ENCODE data around the gene TGM6. TPM values are rescaled to one million over a fixed set of nuclear protein-coding genes. Genes with fewer than 3 reads are reported as not detected.

TGM6 gene
- total and polyA plus RNA-seq, 7 experiments from 2014 or later = not detected

- Mint-ChIP-seq H3K9me3 (no peaks in the 10 kb centered on the region), H3K4me3 (no peak overlapping the region), H3K4me1 (peaks cover 0 to 5% (median 0%) of the 10 kb centered on the region in 7 donors), H3K27ac (no peak overlapping the region), H3K27me3 (peaks cover 0 to 1% (median 0%) of the 10 kb centered on the region in 5 donors), H3K36me3 (peaks cover 5 to 23% (median 14%) of the 10 kb centered on the region in 5 donors)
- no peak overlapping the region for H3K4me3 ChIP-seq (ENCODE audit: low read length)
- no peaks in the 10 kb centered on the region for H3K27me3 ChIP-seq (ENCODE audit: control insufficient read depth in 2 of 2, insufficient read depth in 2 of 2, low read length in 2 of 2)
- no peaks in the 10 kb centered on the region for H3K9me3 ChIP-seq (ENCODE audit: control insufficient read depth in 2 of 3, low read length in 3 of 3)
- H3K4me1 ChIP-seq (ENCODE audit: control insufficient read depth in 2 of 2, insufficient read depth in 2 of 2, low read length in 2 of 2) = no peaks in the 10 kb centered on the region
- ChIA-PET POLR2A (no interaction called here), CTCF (interaction anchor here (0.6 to 0.7 kb wide), 2 partner anchors 23 to 893 kb away, joined by 3 to 4 read pairs; no protein-coding TSS in a partner anchor)
- intact Hi-C loops (cut with micrococcal nuclease) = no loop called here
- DNase-seq (no peak), ATAC-seq (no peak)
- peaks cover 4 to 24% (median 6%) of the 10 kb centered on the region in 3 experiments for H3K36me3 ChIP-seq (ENCODE audit: control insufficient read depth in 2 of 3, insufficient read depth in 3 of 3, low read length in 3 of 3)
- no peak overlapping the region for H3K27ac ChIP-seq (ENCODE audit: low read depth, low read length)
Measured at GRCh38 chr20:2455771-2456497, 75.2 kb downstream of the TGM6 start.

- CTCF ChIA-PET = no interaction called here
- Histone ChIP-seq H3K4me1 (ENCODE audit: control insufficient read depth in 2 of 2, insufficient read depth in 2 of 2, low read length in 2 of 2) (no peaks in the 10 kb centered on the region), H3K27ac (ENCODE audit: low read depth, low read length) (no peak overlapping the region), H3K4me3 (ENCODE audit: low read length) (no peak overlapping the region), H3K36me3 (ENCODE audit: control insufficient read depth in 2 of 3, insufficient read depth in 3 of 3, low read length in 3 of 3) (peaks cover 29 to 55% (median 36%) of the 10 kb centered on the region in 3 experiments), H3K9me3 (ENCODE audit: control insufficient read depth in 2 of 3, low read length in 3 of 3) (no peaks in the 10 kb centered on the region), H3K27me3 (ENCODE audit: control insufficient read depth in 2 of 2, insufficient read depth in 2 of 2, low read length in 2 of 2) (no peaks in the 10 kb centered on the region)
- Mint-ChIP-seq H3K9me3 (no peaks in the 10 kb centered on the region), H3K4me3 (no peak overlapping the region), H3K27ac (peak overlapping the region in 1 of 9 donors; percentile 19), H3K4me1 (peaks cover 0 to 7% (median 0%) of the 10 kb centered on the region in 7 donors), H3K36me3 (peaks cover 10 to 50% (median 34%) of the 10 kb centered on the region in 5 donors), H3K27me3 (no peaks in the 10 kb centered on the region)
- DNase-seq (no peak), ATAC-seq (no peak)
- intact Hi-C loops (cut with micrococcal nuclease) = no loop called here
- POLR2A ChIA-PET = interaction anchor here (0.5 to 1.3 kb wide), 2 partner anchors 11 to 361 kb away, joined by 3 to 4 read pairs; partner anchors contain the start of gene SNRPB
Measured at GRCh38 chr20:2458919-2459499, 78.3 kb downstream of the TGM6 start.

- Mint-ChIP-seq H3K36me3 (peaks cover 10 to 52% (median 38%) of the 10 kb centered on the region in 5 donors), H3K27ac (peak overlapping the region in 2 of 9 donors; percentile 15 to 82), H3K4me3 (no peak overlapping the region), H3K27me3 (no peaks in the 10 kb centered on the region), H3K4me1 (peaks cover 0 to 8% (median 0%) of the 10 kb centered on the region in 7 donors), H3K9me3 (no peaks in the 10 kb centered on the region)
- no peaks in the 10 kb centered on the region for H3K4me1 ChIP-seq (ENCODE audit: control insufficient read depth in 2 of 2, insufficient read depth in 2 of 2, low read length in 2 of 2)
- intact Hi-C loops (cut with micrococcal nuclease) = loop anchor here in 1 of 2 donors (10.0 kb wide), 1 partner anchor 1625 kb away; the partner anchor contains the start of gene FAM110A
- no peak for DNase-seq
- no peak overlapping the region for H3K4me3 ChIP-seq (ENCODE audit: low read length)
- POLR2A ChIA-PET = interaction anchor here (1.0 to 1.3 kb wide), 2 partner anchors 10 kb away, joined by 4 to 6 read pairs; partner anchors contain the start of gene SNRPB
- peaks cover 31 to 66% (median 43%) of the 10 kb centered on the region in 3 experiments for H3K36me3 ChIP-seq (ENCODE audit: control insufficient read depth in 2 of 3, insufficient read depth in 3 of 3, low read length in 3 of 3)
- no peaks in the 10 kb centered on the region for H3K9me3 ChIP-seq (ENCODE audit: control insufficient read depth in 2 of 3, low read length in 3 of 3)
- no peaks in the 10 kb centered on the region for H3K27me3 ChIP-seq (ENCODE audit: control insufficient read depth in 2 of 2, insufficient read depth in 2 of 2, low read length in 2 of 2)
- H3K27ac ChIP-seq (ENCODE audit: low read depth, low read length) = no peak overlapping the region
- CTCF ChIA-PET = no interaction called here
- ATAC-seq = no peak
Measured at GRCh38 chr20:2459981-2460751, 79.5 kb downstream of the TGM6 start.

GRCh38 chr20:2460752-2461424 is 80.2 kb downstream of the TGM6 start:
- H3K9me3 ChIP-seq (ENCODE audit: control insufficient read depth in 2 of 3, low read length in 3 of 3) = no peaks in the 10 kb centered on the region
- Mint-ChIP-seq H3K4me1 (peaks cover 0 to 11% (median 0%) of the 10 kb centered on the region in 7 donors), H3K4me3 (no peak overlapping the region), H3K9me3 (no peaks in the 10 kb centered on the region), H3K27me3 (no peaks in the 10 kb centered on the region), H3K36me3 (peaks cover 10 to 58% (median 40%) of the 10 kb centered on the region in 5 donors), H3K27ac (peak overlapping the region in 2 of 9 donors; percentile 4 to 15)
- intact Hi-C loops (cut with micrococcal nuclease) = loop anchor here in 1 of 2 donors (10.0 kb wide), 1 partner anchor 1626 kb away; the partner anchor contains the start of gene FAM110A
- peaks cover 31 to 73% (median 51%) of the 10 kb centered on the region in 3 experiments for H3K36me3 ChIP-seq (ENCODE audit: control insufficient read depth in 2 of 3, insufficient read depth in 3 of 3, low read length in 3 of 3)
- CTCF ChIA-PET = no interaction called here
- H3K27ac ChIP-seq (ENCODE audit: low read depth, low read length) = no peak overlapping the region
- POLR2A ChIA-PET = interaction anchor here (1.0 kb wide), 1 partner anchor 9 kb away, joined by 6 read pairs; the partner anchor contains the start of gene SNRPB
- H3K4me3 ChIP-seq (ENCODE audit: low read length) = no peak overlapping the region
- DNase-seq (no peak), ATAC-seq (no peak)
- H3K4me1 ChIP-seq (ENCODE audit: control insufficient read depth in 2 of 2, insufficient read depth in 2 of 2, low read length in 2 of 2) = no peaks in the 10 kb centered on the region
- no peaks in the 10 kb centered on the region for H3K27me3 ChIP-seq (ENCODE audit: control insufficient read depth in 2 of 2, insufficient read depth in 2 of 2, low read length in 2 of 2)

- POLR2A ChIA-PET = no interaction called here
Measured at GRCh38 chr20:2462484-2462883, 81.8 kb downstream of the TGM6 start.

More at GRCh38 chr20:2462484-2462883, 81.8 kb downstream of the TGM6 start:
- no peaks in the 10 kb centered on the region for H3K4me1 ChIP-seq (ENCODE audit: control insufficient read depth in 2 of 2, insufficient read depth in 2 of 2, low read length in 2 of 2)
- H3K36me3 ChIP-seq (ENCODE audit: control insufficient read depth in 2 of 3, insufficient read depth in 3 of 3, low read length in 3 of 3) = peaks cover 33 to 88% (median 55%) of the 10 kb centered on the region in 3 experiments
- ATAC-seq (no peak), DNase-seq (no peak)
- no peak overlapping the region for H3K4me3 ChIP-seq (ENCODE audit: low read length)
- CTCF ChIA-PET = no interaction called here
- no peak overlapping the region for H3K27ac ChIP-seq (ENCODE audit: low read depth, low read length)
- no peaks in the 10 kb centered on the region for H3K9me3 ChIP-seq (ENCODE audit: control insufficient read depth in 2 of 3, low read length in 3 of 3)
- intact Hi-C loops (cut with micrococcal nuclease) = loop anchor here in 1 of 2 donors (10.0 kb wide), 1 partner anchor 1628 kb away; the partner anchor contains the start of gene FAM110A
- Mint-ChIP-seq H3K27me3 (no peaks in the 10 kb centered on the region), H3K27ac (no peak overlapping the region), H3K9me3 (no peaks in the 10 kb centered on the region), H3K4me3 (no peak overlapping the region), H3K4me1 (peaks cover 1 to 21% (median 3%) of the 10 kb centered on the region in 7 donors), H3K36me3 (peaks cover 14 to 66% (median 46%) of the 10 kb centered on the region in 5 donors)
- H3K27me3 ChIP-seq (ENCODE audit: control insufficient read depth in 2 of 2, insufficient read depth in 2 of 2, low read length in 2 of 2) = no peaks in the 10 kb centered on the region
